Nephron (organoid): Measurements from ENCODE around the gene PCBP3.

Source experiments
- H3K27ac Mint-ChIP-seq, 3 experiments: 2 replicates each; pipeline ENCODE4 v1.8.0; 2020; ENCODE audit warnings: mixed read lengths in 3 of 3, mild to moderate bottlenecking in 2 of 3, moderate library complexity in 1 of 3
- H3K27me3 Mint-ChIP-seq: 2 replicates; pipeline ENCODE4 v1.8.0; 2021; ENCODE audit warnings: low read depth, mild to moderate bottlenecking, moderate library complexity, mixed read lengths
- H3K36me3 Mint-ChIP-seq: 2 replicates; pipeline ENCODE4 v1.8.0; 2020; ENCODE audit warnings: low read depth, mixed read lengths
- H3K4me1 Mint-ChIP-seq: 2 replicates; pipeline ENCODE4 v1.8.0; 2020; ENCODE audit warnings: mixed read lengths
- H3K4me3 Mint-ChIP-seq, 3 experiments: 2 replicates each; pipeline ENCODE4 v1.8.0; 2020; ENCODE audit warnings: mild to moderate bottlenecking in 3 of 3, mixed read lengths in 3 of 3, moderate library complexity in 2 of 3
- H3K9me3 Mint-ChIP-seq: 2 replicates; pipeline ENCODE4 v1.8.0; 2020; ENCODE audit warnings: mixed read lengths
- TF ChIP-seq, protein P1 (sequence below), 3 experiments: fragments of 200-600 bp; sonication (generic); IDR thresholded peaks; one replicate each; pipeline ENCODE4 v1.5.0; 2021; ENCODE audit warnings: antibody characterized with exemption in 3 of 3; ENCODE audit not compliant: unreplicated experiment in 3 of 3

Gene PCBP3

DNA sequence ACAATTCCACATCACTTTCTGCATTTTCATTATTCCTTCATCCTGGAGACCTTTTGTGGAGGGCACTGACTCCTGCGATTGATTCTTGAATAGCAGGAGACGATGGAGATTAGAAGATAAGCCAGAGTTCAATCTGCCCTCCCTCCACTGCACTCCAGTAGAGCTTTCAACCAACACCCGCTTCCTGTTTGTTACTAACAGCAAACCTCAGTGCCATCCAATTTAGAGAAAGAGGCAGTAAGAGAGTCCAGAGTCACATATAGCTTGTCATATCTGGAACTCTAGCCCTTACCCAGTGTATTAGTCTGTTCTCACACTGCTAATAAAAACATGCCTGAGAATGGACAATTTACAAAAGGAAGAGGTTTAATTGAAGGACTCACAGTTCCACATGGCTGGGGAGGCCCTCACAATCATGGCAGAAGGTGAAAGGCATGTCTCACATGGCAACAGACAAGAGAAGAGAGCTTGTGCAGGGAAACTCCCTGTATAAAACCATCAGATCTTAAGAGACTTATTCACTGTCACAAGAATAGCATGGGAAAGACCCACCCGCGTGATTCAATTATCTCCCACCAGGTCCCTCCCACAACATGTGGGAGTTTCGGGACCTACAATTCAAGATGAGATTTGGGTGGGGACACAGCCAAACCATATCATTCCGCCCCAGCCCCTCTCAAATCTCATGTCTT lies 55.9 kb downstream of the PCBP3 start:
- peaks cover 16% of the 10 kb centered on the region for H3K27me3 Mint-ChIP-seq
- no peaks in the 10 kb centered on the region for H3K4me1 Mint-ChIP-seq
- TF ChIP-seq, protein P1, sequence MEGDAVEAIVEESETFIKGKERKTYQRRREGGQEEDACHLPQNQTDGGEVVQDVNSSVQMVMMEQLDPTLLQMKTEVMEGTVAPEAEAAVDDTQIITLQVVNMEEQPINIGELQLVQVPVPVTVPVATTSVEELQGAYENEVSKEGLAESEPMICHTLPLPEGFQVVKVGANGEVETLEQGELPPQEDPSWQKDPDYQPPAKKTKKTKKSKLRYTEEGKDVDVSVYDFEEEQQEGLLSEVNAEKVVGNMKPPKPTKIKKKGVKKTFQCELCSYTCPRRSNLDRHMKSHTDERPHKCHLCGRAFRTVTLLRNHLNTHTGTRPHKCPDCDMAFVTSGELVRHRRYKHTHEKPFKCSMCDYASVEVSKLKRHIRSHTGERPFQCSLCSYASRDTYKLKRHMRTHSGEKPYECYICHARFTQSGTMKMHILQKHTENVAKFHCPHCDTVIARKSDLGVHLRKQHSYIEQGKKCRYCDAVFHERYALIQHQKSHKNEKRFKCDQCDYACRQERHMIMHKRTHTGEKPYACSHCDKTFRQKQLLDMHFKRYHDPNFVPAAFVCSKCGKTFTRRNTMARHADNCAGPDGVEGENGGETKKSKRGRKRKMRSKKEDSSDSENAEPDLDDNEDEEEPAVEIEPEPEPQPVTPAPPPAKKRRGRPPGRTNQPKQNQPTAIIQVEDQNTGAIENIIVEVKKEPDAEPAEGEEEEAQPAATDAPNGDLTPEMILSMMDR (IDR thresholded peaks at IDR 0.05; ENCODE audit: unreplicated experiment in 3 of 3): no peak
- no peak overlapping the region for H3K27ac Mint-ChIP-seq
- no peaks in the 10 kb centered on the region for H3K9me3 Mint-ChIP-seq
- H3K4me3 Mint-ChIP-seq: no peak overlapping the region
- H3K36me3 Mint-ChIP-seq: no peaks in the 10 kb centered on the region

DNA sequence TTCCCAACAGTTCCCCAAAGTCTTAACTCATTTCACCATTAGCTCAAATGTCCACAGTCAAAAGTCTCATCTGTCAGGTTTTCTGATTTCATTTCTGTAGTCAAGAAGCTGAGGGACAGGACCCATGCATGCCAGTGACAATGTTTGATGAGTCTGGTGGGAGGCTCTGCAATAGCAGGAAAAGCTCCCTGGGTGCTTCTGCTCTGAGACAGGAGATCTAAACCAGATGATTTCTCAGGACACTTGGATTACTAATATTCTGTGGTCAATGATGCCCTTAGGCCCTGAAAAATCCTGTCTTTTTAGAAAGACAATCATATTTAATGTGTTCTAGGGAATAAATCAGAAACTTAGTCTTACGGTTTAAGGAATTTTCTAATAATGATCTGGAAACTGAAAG lies 56.4 kb downstream of the PCBP3 start:
- Mint-ChIP-seq H3K27ac (no peak overlapping the region), H3K9me3 (no peaks in the 10 kb centered on the region), H3K36me3 (no peaks in the 10 kb centered on the region), H3K4me3 (no peak overlapping the region), H3K27me3 (peaks cover 16% of the 10 kb centered on the region), H3K4me1 (no peaks in the 10 kb centered on the region)
- TF ChIP-seq, protein P1 (IDR thresholded peaks at IDR 0.05; ENCODE audit: unreplicated experiment in 3 of 3): no peak

DNA sequence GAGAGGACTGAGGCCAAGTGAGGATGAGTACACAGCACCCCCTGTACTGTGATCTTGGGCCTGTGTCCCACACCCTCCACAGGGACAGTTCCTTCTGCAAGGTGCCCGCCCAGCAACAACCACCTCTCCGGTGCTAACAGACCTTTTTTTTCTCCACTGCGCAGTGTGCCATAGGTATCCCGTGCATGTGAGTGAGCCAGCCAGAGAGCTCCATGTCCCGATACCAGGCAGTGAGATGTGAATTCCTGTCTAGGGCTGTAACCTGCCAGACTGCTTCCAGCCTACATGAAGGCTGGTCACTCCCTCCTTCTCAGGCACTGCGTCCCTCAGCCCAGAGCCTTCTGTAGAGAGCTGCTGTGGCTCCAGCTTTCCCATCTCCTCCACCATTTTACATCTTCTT lies 56.9 kb downstream of the PCBP3 start:
- peaks cover 16% of the 10 kb centered on the region for H3K27me3 Mint-ChIP-seq
- no peak overlapping the region for H3K27ac Mint-ChIP-seq
- no peak overlapping the region for H3K4me3 Mint-ChIP-seq
- H3K36me3 Mint-ChIP-seq: no peaks in the 10 kb centered on the region
- no peaks in the 10 kb centered on the region for H3K4me1 Mint-ChIP-seq
- TF ChIP-seq, protein P1 (IDR thresholded peaks at IDR 0.05; ENCODE audit: unreplicated experiment in 3 of 3): no peak
- H3K9me3 Mint-ChIP-seq: no peaks in the 10 kb centered on the region

DNA sequence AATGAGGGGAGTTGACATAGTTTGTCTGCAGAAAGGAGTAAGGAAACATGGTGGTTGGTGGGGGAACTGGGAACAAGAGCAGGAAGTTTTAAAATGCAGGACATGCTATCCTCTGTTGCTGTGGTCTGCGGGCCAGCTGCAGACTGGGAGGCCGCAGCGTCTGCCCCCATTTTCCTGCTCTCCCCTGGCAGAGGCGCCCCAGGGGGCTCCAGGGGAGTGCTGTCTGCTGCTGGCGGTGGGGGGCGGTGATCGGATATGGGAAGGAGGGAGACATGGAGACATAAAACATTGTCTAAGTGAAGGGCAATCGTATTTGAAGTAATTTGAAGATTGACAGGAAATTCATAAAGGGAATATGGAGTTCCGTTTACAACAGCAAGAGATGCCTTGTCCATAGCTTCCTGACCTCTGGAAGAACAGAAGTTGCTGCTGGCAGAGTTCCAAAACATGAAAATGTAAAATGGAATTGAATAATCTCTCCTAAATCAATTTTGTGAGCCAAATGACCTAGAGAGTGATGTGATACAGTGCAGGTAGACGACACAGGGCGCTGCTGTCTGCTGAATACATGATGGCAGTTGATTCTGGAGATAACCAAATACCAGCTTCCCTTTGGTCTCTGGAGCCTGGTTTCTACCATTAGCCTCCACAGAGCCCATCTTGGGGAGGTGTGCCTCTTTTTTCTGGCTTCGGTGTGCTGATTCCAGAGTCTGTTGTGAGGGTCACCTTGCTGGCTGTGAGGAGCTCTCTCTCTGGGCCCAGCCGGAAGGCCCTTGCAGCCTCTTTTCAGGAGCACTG lies 61.0 kb downstream of the PCBP3 start:
- Mint-ChIP-seq H3K4me1 (no peaks in the 10 kb centered on the region), H3K9me3 (no peaks in the 10 kb centered on the region), H3K27ac (no peak overlapping the region), H3K36me3 (no peaks in the 10 kb centered on the region), H3K27me3 (peaks cover 24% of the 10 kb centered on the region), H3K4me3 (no peak overlapping the region)
- TF ChIP-seq, protein P1 (IDR thresholded peaks at IDR 0.05; ENCODE audit: unreplicated experiment in 3 of 3): no peak

DNA sequence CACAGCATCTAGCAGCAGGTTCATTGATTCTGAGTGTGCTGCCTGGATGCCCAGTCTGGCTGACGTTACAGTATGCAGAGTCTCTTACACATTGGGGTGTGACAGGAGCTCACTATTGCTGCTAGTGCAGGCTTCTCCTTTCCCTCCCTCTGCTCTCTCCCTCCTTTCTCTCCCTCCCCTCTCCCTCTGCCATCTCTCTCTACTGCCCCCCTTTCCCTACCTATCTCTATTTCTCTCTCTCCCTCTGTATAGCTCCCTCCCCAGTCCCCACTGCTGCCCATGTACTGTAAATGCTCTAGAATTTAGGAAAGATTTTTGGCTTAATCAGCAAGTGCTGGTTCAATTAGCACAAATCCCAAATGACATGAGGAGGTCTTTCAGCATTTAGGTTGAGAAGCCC lies 62.8 kb downstream of the PCBP3 start:
- Mint-ChIP-seq H3K4me1 (no peaks in the 10 kb centered on the region), H3K9me3 (peaks cover 7% of the 10 kb centered on the region), H3K36me3 (no peaks in the 10 kb centered on the region), H3K4me3 (no peak overlapping the region), H3K27me3 (peaks cover 15% of the 10 kb centered on the region), H3K27ac (no peak overlapping the region)
- TF ChIP-seq, protein P1 (IDR thresholded peaks at IDR 0.05; ENCODE audit: unreplicated experiment in 3 of 3): no peak
